Measurements from ENCODE around the gene EXOC3.
"Not testable (repeated sequence)": the region's sequence is repeated elsewhere in the genome, so short reads cannot be mapped to it uniquely, and the experiment has no call there.

EXOC3 gene

DNA sequence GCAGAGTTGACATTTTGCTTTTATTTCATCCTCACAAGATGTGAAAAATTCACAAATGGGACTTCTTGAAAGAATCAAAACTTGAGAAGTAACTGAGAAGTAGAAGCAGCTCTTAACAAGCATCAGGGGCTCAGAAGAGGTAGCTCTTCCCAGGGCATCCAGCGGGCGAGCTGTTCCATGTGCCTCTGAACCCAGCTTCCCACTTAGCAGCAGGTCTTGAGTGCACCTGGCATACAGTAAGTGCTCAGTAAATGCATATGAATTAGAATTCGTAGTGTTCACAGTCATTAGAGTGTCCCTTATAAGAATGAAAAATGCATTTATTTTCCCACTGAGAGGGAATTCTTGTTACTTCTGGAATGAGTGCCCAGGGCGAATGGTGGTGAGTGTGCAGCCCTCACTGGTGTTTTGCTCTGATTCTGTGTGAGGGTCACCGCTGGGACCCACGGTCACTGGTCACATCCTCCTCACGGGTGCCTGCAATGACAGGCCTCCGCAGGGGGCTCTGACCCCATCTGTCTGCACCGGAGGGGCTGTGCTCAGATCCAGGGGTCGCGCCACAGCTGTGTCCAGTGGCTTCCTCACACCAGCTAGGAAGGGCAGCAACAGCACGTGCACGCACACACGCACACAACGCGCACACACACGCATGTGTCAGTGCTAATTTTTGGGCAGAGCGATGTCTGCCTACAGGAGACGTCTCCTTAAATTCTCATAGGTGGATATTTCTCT lies 26.9 kb downstream of the EXOC3 start:
- Histone ChIP-seq H3K9me3 (ENCODE audit: control insufficient read depth, insufficient read depth, low read length) (no peaks in the 10 kb centered on the region), H3K27ac (ENCODE audit: low read length) (no peak overlapping the region), H3K4me1 (ENCODE audit: control insufficient read depth, insufficient read depth, low read length) (peaks cover under 1% of the 10 kb centered on the region; the same call in 1 of the 2 replicates), H3K36me3 (ENCODE audit: control insufficient read depth, insufficient read depth, low read length) (peaks cover 5% of the 10 kb centered on the region; the same call in 1 of the 2 replicates), H3K27me3 (ENCODE audit: control insufficient read depth, insufficient read depth, low read length) (peaks cover 10% of the 10 kb centered on the region), H3K4me3 (ENCODE audit: low read length) (no peak overlapping the region)
- DNase-seq (ENCODE audit: low read depth, low spot score), result no peak
- no CpG with 5 or more reads among the region's 19 CpGs for WGBS (ENCODE audit: insufficient coverage, insufficient read length)

DNA sequence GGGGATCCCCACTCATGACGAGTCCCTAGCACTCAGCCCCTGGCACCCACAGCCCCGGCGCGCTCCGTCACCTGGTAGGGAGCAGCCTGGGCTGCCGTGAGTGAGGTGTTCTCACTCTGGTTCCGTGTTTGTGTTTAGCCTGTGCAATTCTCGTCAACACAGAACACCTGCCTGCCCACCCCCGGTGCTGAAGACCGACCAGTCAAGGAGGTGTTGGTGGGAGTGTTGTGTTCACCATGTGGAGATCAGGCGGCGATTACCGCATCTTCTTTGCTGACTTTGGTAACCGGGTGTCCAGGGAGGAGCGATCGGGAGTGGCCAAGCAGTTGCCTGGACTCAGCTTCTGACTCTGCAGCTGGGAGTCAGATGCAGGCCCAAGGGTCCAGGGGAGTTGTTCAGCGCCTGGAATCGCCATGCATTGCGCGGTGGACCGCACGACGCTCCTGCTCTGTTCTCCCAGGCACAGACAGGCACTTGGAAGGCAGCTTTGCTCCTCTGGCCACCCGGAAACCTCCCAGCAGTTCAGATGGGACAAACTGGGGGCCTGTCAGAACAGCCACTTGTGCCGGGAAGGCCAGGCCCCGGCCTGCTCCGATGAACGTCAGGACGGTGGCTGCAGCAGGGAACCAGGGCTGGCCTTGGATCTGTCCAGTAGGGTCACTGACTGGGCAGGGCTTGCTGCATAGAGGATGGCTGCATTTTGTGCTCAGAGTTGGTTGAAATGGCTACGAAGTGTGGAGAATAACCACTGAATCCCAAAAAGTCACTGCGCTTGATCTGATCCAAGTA lies 28.2 kb downstream of the EXOC3 start:
- DNase-seq (ENCODE audit: low read depth, low spot score), result no peak
- Histone ChIP-seq H3K27me3 (ENCODE audit: control insufficient read depth, insufficient read depth, low read length) (peaks cover 22% of the 10 kb centered on the region), H3K27ac (ENCODE audit: low read length) (no peak overlapping the region), H3K9me3 (ENCODE audit: control insufficient read depth, insufficient read depth, low read length) (no peaks in the 10 kb centered on the region), H3K4me1 (ENCODE audit: control insufficient read depth, insufficient read depth, low read length) (peaks cover 1% of the 10 kb centered on the region; the same call in 1 of the 2 replicates), H3K36me3 (ENCODE audit: control insufficient read depth, insufficient read depth, low read length) (peaks cover 5% of the 10 kb centered on the region; the same call in 1 of the 2 replicates), H3K4me3 (ENCODE audit: low read length) (no peak overlapping the region)
- no CpG with 5 or more reads among the region's 31 CpGs for WGBS (ENCODE audit: insufficient coverage, insufficient read length)

DNA sequence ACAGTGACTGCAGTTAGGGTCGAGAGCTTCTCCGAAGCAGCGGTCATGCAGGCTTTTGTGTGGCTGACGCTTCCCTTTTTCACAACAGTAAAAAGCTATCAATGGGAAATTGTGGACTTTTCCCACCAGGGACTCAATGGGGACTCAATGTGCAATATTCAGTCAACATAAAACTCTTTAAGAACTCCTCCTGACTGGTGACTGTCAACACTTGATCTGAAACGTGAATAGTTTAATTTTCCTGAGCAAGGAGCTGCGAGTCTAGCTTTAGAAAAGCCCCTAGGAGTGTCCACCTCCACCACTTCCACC lies 28.7 kb downstream of the EXOC3 start:
- Histone ChIP-seq H3K4me3 (ENCODE audit: low read length) (no peak overlapping the region), H3K27me3 (ENCODE audit: control insufficient read depth, insufficient read depth, low read length) (peaks cover 27% of the 10 kb centered on the region), H3K27ac (ENCODE audit: low read length) (no peak overlapping the region), H3K9me3 (ENCODE audit: control insufficient read depth, insufficient read depth, low read length) (no peaks in the 10 kb centered on the region), H3K36me3 (ENCODE audit: control insufficient read depth, insufficient read depth, low read length) (peaks cover 1% of the 10 kb centered on the region; the same call in 1 of the 2 replicates), H3K4me1 (ENCODE audit: control insufficient read depth, insufficient read depth, low read length) (peaks cover 1% of the 10 kb centered on the region; the same call in 1 of the 2 replicates)
- no peak for DNase-seq (ENCODE audit: low read depth, low spot score)
- no CpG with 5 or more reads among the region's 6 CpGs for WGBS (ENCODE audit: insufficient coverage, insufficient read length)

DNA sequence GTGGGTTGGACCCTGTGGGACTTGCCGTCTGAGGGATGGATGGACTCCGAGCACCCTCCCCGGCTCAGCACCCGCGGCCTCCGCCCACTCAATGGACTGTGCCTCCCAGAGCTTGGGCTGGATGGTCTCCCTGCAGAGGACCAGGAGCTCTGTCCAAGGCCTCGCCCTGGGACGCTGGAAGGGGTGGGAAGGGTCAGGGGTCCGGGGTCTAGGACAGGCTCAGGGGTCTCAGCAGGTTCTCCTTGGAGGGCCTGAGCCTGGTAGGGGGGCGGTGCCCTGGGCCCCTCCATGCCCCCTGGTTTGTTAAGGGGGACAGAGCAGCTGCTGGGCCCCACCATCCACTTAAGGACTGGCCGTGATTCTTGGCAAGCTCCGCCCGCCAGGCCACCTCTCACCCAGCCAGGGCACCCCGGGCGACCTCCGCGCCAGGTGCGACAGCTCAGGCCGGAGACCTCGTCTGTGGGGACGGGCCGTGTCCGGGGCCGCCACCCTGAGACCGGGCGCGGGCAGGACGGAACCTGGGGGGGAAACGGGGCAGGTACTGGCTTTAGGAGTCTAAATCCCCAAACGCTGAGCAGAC lies 29.2 kb downstream of the EXOC3 start:
- no peak overlapping the region for H3K27ac ChIP-seq (ENCODE audit: low read length)
- WGBS (ENCODE audit: insufficient coverage, insufficient read length), result no CpG with 5 or more reads among the region's 30 CpGs
- H3K4me1 ChIP-seq (ENCODE audit: control insufficient read depth, insufficient read depth, low read length), result peaks cover 1% of the 10 kb centered on the region; the same call in 1 of the 2 replicates

DNA sequence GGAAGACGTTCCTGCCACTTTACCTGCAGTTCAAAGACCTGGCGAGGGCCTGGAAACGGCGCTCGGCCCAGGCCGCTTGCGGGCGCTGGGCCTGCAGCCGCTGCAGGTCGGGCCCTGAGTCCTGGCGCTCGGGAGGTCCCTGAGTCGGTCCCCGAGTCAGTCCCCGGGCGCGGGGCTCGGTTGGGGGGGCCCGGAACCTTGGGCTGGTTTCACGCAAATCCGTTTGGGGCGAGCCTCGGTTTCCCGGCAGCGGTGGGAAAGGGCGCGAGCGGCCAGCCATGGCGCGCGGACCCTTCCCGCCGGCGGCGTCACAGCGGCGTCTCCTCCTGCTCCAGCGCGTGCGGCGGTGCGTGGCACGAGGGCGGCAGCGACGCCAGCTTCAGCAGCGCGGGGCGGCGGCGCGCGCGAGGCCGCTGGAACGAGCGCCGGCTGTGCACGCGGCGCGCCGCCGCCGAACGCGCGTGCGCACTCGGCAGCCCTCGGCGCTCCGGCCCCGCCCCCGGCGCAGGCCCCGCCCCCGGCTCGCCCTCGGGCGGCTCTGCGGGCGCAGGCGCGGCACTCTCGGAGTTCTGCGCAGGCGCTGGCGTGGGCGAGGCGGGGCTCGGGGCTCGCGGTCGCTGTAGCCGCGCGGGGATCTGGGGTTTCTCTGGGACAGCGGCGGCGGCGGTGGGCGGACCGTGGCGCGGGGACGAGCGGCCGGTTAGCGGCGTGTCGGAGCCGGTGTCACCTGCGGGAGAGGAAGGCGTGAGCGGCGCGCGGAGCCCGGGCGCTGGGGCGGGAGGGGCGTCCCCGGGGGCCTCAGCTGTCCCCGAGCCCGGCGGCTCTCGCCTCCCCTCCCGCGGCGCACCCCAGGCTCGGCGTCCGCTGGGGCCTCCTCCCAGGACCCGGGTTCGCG lies 29.9 kb downstream of the EXOC3 start:
- peak; percentile 39 for DNase-seq (ENCODE audit: low read depth, low spot score)
- H3K9me3 ChIP-seq (ENCODE audit: control insufficient read depth, insufficient read depth, low read length), result no peaks in the 10 kb centered on the region
- peak overlapping the region; percentile 57 for H3K4me3 ChIP-seq (ENCODE audit: low read length)
- no peaks in the 10 kb centered on the region for H3K36me3 ChIP-seq (ENCODE audit: control insufficient read depth, insufficient read depth, low read length)
- no CpG with 5 or more reads among the region's 137 CpGs for WGBS (ENCODE audit: insufficient coverage, insufficient read length)
- H3K27me3 ChIP-seq (ENCODE audit: control insufficient read depth, insufficient read depth, low read length), result peaks cover 37% of the 10 kb centered on the region
- peaks cover 1% of the 10 kb centered on the region; the same call in 1 of the 2 replicates for H3K4me1 ChIP-seq (ENCODE audit: control insufficient read depth, insufficient read depth, low read length)
- H3K27ac ChIP-seq (ENCODE audit: low read length), result no peak overlapping the region

More for the DNA sequence above, 29.2 kb downstream of the EXOC3 start:
- no peaks in the 10 kb centered on the region for H3K9me3 ChIP-seq (ENCODE audit: control insufficient read depth, insufficient read depth, low read length)
- H3K36me3 ChIP-seq (ENCODE audit: control insufficient read depth, insufficient read depth, low read length), result no peaks in the 10 kb centered on the region
- H3K4me3 ChIP-seq (ENCODE audit: low read length), result peak overlapping the region; percentile 44; the same call in 1 of the 2 replicates
- H3K27me3 ChIP-seq (ENCODE audit: control insufficient read depth, insufficient read depth, low read length), result peaks cover 30% of the 10 kb centered on the region
- no peak for DNase-seq (ENCODE audit: low read depth, low spot score)

DNA sequence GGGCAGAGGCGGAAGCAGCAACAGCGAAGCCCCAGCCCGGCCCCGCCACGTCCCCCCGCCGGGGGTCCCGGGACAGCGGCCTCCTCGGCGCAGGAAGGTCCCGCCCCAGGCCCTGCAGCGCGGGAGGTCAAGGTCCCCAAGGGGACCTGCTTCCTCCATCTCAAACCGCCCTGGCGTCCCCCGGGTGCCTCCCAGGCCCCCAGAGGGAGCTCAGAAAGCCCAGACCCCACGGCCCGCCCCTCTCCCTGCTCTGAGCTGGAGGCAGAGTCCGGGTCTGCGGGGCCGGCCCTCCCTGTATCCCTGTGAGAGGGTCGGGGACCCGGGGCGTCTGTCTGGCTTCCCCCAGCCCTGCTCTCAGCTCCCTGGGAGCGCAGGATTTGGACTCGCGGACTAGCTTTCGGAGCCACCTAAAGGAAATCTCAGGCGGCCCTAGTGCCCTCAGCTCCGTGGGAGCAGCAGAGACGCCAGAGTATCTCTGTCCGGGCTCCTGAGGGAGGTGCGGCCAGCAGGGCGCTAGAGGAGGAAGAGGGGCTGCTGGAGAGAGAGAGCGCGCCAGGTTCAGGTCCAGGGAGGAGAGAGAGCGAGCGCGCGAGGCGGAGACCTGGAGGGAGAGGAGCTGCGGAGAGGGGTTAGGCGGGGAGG lies 30.7 kb downstream of the EXOC3 start:
- WGBS (ENCODE audit: insufficient coverage, insufficient read length), result no CpG with 5 or more reads among the region's 44 CpGs
- Histone ChIP-seq H3K9me3 (ENCODE audit: control insufficient read depth, insufficient read depth, low read length) (no peaks in the 10 kb centered on the region), H3K36me3 (ENCODE audit: control insufficient read depth, insufficient read depth, low read length) (no peaks in the 10 kb centered on the region), H3K27me3 (ENCODE audit: control insufficient read depth, insufficient read depth, low read length) (peaks cover 37% of the 10 kb centered on the region), H3K4me3 (ENCODE audit: low read length) (peak overlapping the region; percentile 57), H3K4me1 (ENCODE audit: control insufficient read depth, insufficient read depth, low read length) (peaks cover 1% of the 10 kb centered on the region; the same call in 1 of the 2 replicates), H3K27ac (ENCODE audit: low read length) (no peak overlapping the region)
- DNase-seq (ENCODE audit: low read depth, low spot score), result no peak

DNA sequence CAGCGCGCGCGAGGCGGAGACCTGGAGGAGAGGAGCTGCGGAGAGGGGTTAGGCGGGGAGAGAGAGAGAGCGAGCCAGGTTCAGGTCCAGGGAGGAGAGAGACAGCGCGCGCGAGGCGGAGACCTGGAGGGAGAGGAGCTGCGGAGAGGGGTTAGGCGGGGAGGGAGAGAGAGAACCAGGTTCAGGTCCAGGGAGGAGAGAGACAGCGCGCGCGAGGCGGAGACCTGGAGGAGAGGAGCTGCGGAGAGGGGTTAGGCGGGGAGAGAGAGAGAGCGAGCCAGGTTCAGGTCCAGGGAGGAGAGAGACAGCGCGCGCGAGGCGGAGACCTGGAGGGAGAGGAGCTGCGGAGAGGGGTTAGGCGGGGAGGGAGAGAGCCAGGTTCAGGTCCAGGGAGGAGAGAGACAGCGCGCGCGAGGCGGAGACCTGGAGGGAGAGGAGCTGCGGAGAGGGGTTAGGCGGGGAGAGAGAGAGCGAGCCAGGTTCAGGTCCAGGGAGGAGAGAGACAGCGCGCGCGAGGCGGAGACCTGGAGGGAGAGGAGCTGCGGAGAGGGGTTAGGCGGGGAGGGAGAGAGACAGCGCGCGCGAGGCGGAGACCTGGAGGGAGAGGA lies 31.4 kb downstream of the EXOC3 start:
- H3K9me3 ChIP-seq (ENCODE audit: control insufficient read depth, insufficient read depth, low read length); DNase-seq (ENCODE audit: low read depth, low spot score); H3K36me3 ChIP-seq (ENCODE audit: control insufficient read depth, insufficient read depth, low read length); H3K4me1 ChIP-seq (ENCODE audit: control insufficient read depth, insufficient read depth, low read length); H3K27ac ChIP-seq (ENCODE audit: low read length): not testable (repeated sequence)
- H3K4me3 ChIP-seq (ENCODE audit: low read length), result peak overlapping the region; percentile 31; the same call in 1 of the 2 replicates
- peaks cover 37% of the 10 kb centered on the region for H3K27me3 ChIP-seq (ENCODE audit: control insufficient read depth, insufficient read depth, low read length)
- no CpG with 5 or more reads among the region's 50 CpGs for WGBS (ENCODE audit: insufficient coverage, insufficient read length)

DNA sequence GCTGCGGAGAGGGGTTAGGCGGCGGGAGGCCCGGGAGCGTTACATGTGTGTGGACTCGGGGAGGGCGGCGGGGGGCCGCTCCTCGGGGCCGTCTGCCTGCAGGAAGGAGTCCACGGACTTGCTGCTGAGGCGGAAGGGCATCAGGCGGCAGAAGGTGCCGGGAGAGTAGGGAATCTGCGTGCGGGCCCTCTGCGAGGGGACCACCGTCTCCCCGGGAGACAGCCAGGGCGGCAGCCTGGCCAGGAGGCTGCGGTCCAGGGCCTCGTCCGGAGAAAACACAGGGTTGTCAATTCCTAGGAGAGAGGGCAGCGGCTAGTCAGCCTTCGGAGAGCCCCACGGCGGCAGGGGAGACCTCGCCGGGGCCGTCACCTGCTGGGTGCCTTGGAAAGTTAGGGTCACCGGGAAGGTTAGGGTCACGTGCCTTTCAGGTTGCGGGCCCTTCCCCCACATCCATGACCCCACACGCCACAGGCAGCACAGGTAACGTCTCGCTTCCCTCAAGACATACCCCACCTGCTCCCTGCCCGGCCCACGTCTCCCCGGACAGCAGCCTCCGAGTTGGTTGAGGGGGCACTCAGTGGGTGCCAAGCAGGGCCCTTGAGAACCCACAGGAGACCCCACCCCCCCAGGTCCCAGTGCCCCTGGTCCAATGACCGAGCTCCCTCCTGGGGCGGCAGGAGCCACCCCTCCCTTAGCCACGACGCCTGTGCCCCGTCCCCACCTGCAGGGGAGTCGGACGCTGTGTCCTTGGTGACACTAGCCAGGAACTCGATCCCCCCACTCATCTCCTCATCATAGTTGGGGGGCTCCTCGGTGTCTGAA lies 32.1 kb downstream of the EXOC3 start:
- no peak for DNase-seq (ENCODE audit: low read depth, low spot score)
- WGBS (ENCODE audit: insufficient coverage, insufficient read length), result no CpG with 5 or more reads among the region's 50 CpGs
- Histone ChIP-seq H3K4me3 (ENCODE audit: low read length) (peak overlapping the region; percentile 31; the same call in 1 of the 2 replicates), H3K4me1 (ENCODE audit: control insufficient read depth, insufficient read depth, low read length) (peaks cover 1% of the 10 kb centered on the region; the same call in 1 of the 2 replicates), H3K9me3 (ENCODE audit: control insufficient read depth, insufficient read depth, low read length) (no peaks in the 10 kb centered on the region), H3K36me3 (ENCODE audit: control insufficient read depth, insufficient read depth, low read length) (no peaks in the 10 kb centered on the region), H3K27me3 (ENCODE audit: control insufficient read depth, insufficient read depth, low read length) (peaks cover 37% of the 10 kb centered on the region), H3K27ac (ENCODE audit: low read length) (no peak overlapping the region)

DNA sequence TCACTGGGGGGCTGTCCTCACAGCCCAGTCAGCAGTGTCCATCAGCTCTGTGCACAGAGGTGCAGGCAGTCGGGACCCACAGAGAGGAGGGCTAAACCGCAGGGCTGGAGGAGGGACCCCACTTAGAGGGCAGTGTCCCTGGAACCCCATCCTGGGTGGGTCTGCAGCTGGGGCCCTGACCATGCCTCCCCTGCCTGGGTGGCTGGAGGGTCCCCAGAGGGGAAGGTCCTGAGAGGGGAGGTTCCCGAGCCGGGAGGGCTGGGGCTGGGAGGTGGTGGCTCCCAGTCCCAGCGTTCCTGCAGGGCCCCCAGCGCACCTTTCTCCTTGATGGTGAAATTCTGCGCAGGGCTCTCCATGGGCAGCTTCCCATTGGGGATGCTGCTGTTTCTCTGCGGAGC lies 32.7 kb downstream of the EXOC3 start:
- H3K27me3 ChIP-seq (ENCODE audit: control insufficient read depth, insufficient read depth, low read length), result peaks cover 37% of the 10 kb centered on the region
- no peak overlapping the region for H3K27ac ChIP-seq (ENCODE audit: low read length)
- no peaks in the 10 kb centered on the region for H3K9me3 ChIP-seq (ENCODE audit: control insufficient read depth, insufficient read depth, low read length)
- no peak overlapping the region for H3K4me3 ChIP-seq (ENCODE audit: low read length)
- H3K4me1 ChIP-seq (ENCODE audit: control insufficient read depth, insufficient read depth, low read length), result peaks cover 1% of the 10 kb centered on the region; the same call in 1 of the 2 replicates
- H3K36me3 ChIP-seq (ENCODE audit: control insufficient read depth, insufficient read depth, low read length), result no peaks in the 10 kb centered on the region
- DNase-seq (ENCODE audit: low read depth, low spot score), result no peak
- WGBS (ENCODE audit: insufficient coverage, insufficient read length), result no CpG with 5 or more reads among the region's 8 CpGs

All from iPS DF 6.9 (cell line).